OCI-LY7 (cell line): ENCODE measurements around the gene RAD51B.

Experiments
- CTCF ChIP-seq: fragments of 200-600 bp; sonication (generic); conservative IDR thresholded peaks from 2 replicates; pipeline ENCODE4 v1.5.1; 2014; ENCODE audit warnings: mild to moderate bottlenecking, antibody characterized with exemption, low read length, moderate library complexity, mixed read lengths
- EZH2phosphoT487 ChIP-seq: fragments of 200-600 bp; sonication (generic); IDR thresholded peaks from 2 replicates; pipeline ENCODE4 v1.6.1; 2018; ENCODE audit warnings: low read depth, borderline replicate concordance, mild to moderate bottlenecking, mixed run types, antibody characterized with exemption, low read length, moderate library complexity, mixed read lengths

GRCh38 chr14:68403191-68404145, 583.9 kb downstream of the RAD51B start:
- no peak for TF ChIP-seq CTCF
- no peak for TF ChIP-seq EZH2phosphoT487
